ENCODE results near the gene PTGER3. TPM values are rescaled to one million over a fixed set of nuclear protein-coding genes. Genes with fewer than 3 reads are reported as not detected.

The PTGER3 gene
- total RNA-seq, 4 donors from 2014 or later = 0.31 to 10.3 (median 0.57) TPM

GRCh38 chr1:70978623-70979022 is 69.0 kb downstream of the PTGER3 start:
- H3K27ac ChIP-seq = no peak overlapping the region
- no peak for DNase-seq
- H3K27me3 ChIP-seq = no peaks in the 10 kb centered on the region
- no peaks in the 10 kb centered on the region for H3K4me1 ChIP-seq
- H3K9me3 ChIP-seq = no peaks in the 10 kb centered on the region
- WGBS, 2 donors = 38 to 88% methylated on average over 1 of the region's 1 CpG
- H3K4me3 ChIP-seq = no peak overlapping the region
- intact Hi-C loops (cut with DNase I) = no loop called here
- TF ChIP-seq POLR2A (IDR thresholded peaks at IDR 0.05) (no peak), CTCF (IDR thresholded peaks at IDR 0.05) (no peak)
- no peaks in the 10 kb centered on the region for H3K36me3 ChIP-seq

GRCh38 chr1:70977575-70977974 is 70.0 kb downstream of the PTGER3 start:
- intact Hi-C loops (cut with DNase I) = no loop called here
- no peaks in the 10 kb centered on the region for H3K27me3 ChIP-seq
- H3K4me3 ChIP-seq = no peak overlapping the region
- 48 to 53% methylated on average over 3 of the region's 3 CpGs for WGBS, 2 donors
- H3K36me3 ChIP-seq = no peaks in the 10 kb centered on the region
- DNase-seq = no peak
- no peak overlapping the region for H3K27ac ChIP-seq
- no peaks in the 10 kb centered on the region for H3K4me1 ChIP-seq
- no peaks in the 10 kb centered on the region for H3K9me3 ChIP-seq
- no peak for TF ChIP-seq POLR2A (IDR thresholded peaks at IDR 0.05)
- no peak for TF ChIP-seq CTCF (IDR thresholded peaks at IDR 0.05)

DNA sequence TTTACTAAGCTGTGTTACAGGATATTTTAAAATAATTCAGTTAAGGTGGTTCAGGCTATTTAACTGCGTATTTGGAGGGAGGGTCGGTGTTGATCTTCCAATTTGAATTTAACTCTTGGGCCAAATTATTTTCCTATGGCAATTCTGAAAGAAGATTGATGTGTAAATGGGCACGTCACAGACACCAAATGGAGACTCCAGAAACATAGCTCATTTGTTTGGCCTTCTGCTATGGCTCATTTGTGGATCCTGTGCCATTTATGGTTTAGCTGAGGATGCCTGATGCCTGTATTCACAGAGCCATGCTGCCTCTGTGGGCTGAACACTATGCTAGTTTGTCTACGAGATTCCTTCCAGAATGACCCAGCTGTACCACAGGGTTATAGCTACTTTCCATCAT is 70.6 kb downstream of the PTGER3 start:
- H3K27ac ChIP-seq = no peak overlapping the region
- H3K4me3 ChIP-seq = no peak overlapping the region
- no peaks in the 10 kb centered on the region for H3K4me1 ChIP-seq
- H3K27me3 ChIP-seq = no peaks in the 10 kb centered on the region
- intact Hi-C loops (cut with DNase I) = no loop called here
- no peaks in the 10 kb centered on the region for H3K36me3 ChIP-seq
- no peak for DNase-seq
- WGBS, 2 donors = 69 to 70% methylated on average over 4 of the region's 4 CpGs
- no peak for TF ChIP-seq CTCF (IDR thresholded peaks at IDR 0.05)
- no peak for TF ChIP-seq POLR2A (IDR thresholded peaks at IDR 0.05)
- H3K9me3 ChIP-seq = no peaks in the 10 kb centered on the region

- H3K4me1 ChIP-seq = no peaks in the 10 kb centered on the region
- no peaks in the 10 kb centered on the region for H3K27me3 ChIP-seq
- no peaks in the 10 kb centered on the region for H3K36me3 ChIP-seq
- TF ChIP-seq CTCF (IDR thresholded peaks at IDR 0.05) (no peak), POLR2A (IDR thresholded peaks at IDR 0.05) (no peak)
- 69 to 84% methylated on average over 3 of the region's 3 CpGs for WGBS, 2 donors
- no peaks in the 10 kb centered on the region for H3K9me3 ChIP-seq
- H3K4me3 ChIP-seq = no peak overlapping the region
- no peak overlapping the region for H3K27ac ChIP-seq
- intact Hi-C loops (cut with DNase I) = no loop called here
- no peak for DNase-seq
These were observed 73.9 kb downstream of the PTGER3 start for GRCh38 chr1:70973754-70974153.

DNA sequence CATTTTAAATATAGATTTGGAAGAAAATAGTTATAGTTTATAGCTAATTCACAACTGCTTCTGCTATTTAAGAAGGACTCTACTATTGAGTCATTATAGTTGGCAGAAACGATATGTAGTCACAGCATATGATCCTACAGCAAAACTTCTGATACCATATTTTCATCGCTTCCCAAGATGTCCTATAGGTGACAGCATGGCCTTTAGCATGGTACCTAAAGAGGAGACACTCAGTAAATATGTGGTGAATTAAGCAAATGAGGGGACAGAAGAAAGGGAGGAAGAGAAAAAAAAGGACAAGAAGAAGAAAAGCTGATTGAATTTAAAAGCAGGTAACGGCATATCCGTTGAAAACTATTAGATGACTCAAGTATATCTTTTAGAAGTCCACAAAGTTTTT is 77.2 kb downstream of the PTGER3 start:
- 70 to 82% methylated on average over 4 of the region's 4 CpGs for WGBS, 2 donors
- TF ChIP-seq POLR2A (IDR thresholded peaks at IDR 0.05) = no peak
- TF ChIP-seq CTCF (IDR thresholded peaks at IDR 0.05) = no peak
- Histone ChIP-seq H3K27me3 (no peaks in the 10 kb centered on the region), H3K4me3 (no peak overlapping the region), H3K27ac (no peak overlapping the region), H3K4me1 (no peaks in the 10 kb centered on the region), H3K9me3 (no peaks in the 10 kb centered on the region), H3K36me3 (no peaks in the 10 kb centered on the region)
- intact Hi-C loops (cut with DNase I) = no loop called here
- DNase-seq = no peak
